B cell (primary cell): ENCODE data around the gene TMEM250.

ENCODE experiments used
- EZH2 ChIP-seq: IDR thresholded peaks from 2 replicates; pipeline ENCODE4 v1.6.1; 2012; ENCODE audit warnings: borderline replicate concordance, low read depth, mild to moderate bottlenecking, moderate library complexity, low read length; ENCODE audit not compliant: insufficient read depth, poor library complexity, severe bottlenecking
- TF ChIP-seq, protein P1 (sequence below): fragments of 200-600 bp; IDR thresholded peaks from one replicate; pipeline ENCODE4 v1.8.0; 2022; ENCODE audit warnings: antibody characterized with exemption, mild to moderate bottlenecking

DNA sequence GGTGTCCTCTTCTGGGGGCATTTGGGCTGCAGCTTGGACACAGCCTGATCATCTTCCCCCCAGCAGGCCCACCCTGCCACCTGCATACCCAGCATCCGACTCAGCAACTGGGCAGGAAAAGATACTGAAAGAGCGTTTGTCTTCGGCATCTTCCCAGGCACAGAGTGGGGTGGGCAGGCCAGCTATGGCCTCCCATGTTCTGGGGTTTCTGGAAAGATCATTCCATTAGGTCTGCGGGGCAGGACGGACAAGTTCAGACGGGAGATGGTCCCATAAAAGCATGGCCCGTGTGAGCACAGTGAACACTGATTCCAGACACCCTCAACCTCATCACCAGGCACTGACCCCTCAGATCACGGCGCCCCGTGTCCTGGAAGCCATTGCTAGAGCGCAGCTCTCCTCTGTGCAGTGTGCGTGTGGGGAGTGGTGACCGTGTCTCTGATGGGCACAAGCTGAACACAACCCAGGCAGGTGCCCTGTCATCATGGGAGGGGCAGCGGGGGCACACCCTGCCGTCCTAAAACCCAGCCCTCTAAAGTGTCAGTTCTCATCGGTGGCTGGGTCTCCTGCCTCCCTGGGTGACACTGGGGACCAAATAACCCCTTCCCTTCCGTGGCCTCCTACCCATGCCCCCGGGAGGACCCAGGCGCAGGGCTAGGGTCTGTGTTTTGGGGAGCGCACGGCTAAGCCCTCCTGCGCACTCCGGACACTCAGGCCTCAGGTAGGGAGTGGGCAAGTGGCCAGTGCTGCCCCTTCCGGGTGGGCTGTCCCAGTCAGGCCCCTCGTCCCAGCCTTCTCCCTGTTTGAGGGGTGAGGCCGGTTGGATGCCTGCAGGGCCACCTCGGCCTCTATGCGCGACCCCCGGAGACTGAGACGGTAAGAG, 13.2 kb upstream of the TMEM250 start:
- TF ChIP-seq, protein P1, sequence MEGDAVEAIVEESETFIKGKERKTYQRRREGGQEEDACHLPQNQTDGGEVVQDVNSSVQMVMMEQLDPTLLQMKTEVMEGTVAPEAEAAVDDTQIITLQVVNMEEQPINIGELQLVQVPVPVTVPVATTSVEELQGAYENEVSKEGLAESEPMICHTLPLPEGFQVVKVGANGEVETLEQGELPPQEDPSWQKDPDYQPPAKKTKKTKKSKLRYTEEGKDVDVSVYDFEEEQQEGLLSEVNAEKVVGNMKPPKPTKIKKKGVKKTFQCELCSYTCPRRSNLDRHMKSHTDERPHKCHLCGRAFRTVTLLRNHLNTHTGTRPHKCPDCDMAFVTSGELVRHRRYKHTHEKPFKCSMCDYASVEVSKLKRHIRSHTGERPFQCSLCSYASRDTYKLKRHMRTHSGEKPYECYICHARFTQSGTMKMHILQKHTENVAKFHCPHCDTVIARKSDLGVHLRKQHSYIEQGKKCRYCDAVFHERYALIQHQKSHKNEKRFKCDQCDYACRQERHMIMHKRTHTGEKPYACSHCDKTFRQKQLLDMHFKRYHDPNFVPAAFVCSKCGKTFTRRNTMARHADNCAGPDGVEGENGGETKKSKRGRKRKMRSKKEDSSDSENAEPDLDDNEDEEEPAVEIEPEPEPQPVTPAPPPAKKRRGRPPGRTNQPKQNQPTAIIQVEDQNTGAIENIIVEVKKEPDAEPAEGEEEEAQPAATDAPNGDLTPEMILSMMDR: no peak
- no peak for TF ChIP-seq EZH2
